GM21529 (cell line): ENCODE data around the gene TRAPPC6A.

ENCODE experiments used
- ATAC-seq: cut with Tn5 transposase; IDR thresholded peaks from one replicate; pipeline ENCODE4 v1.9.1; 2021; ENCODE audit not compliant: unreplicated experiment

TRAPPC6A gene

GRCh38 chr19:45177817-45178261 is at the start of gene TRAPPC6A:
TSS of gene TRAPPC6A (minus strand) at chr19:45178237. CDS start at chr19:45178218, 19 bp downstream.
- peak; percentile 5 for ATAC-seq

- no peak for ATAC-seq
Observed at GRCh38 chr19:45224645-45225044, 46.6 kb upstream of the TRAPPC6A start.

GRCh38 chr19:45223879-45224278 is 45.8 kb upstream of the TRAPPC6A start:
- no peak for ATAC-seq

- ATAC-seq, result no peak
Observed at GRCh38 chr19:45222724-45223123, 44.7 kb upstream of the TRAPPC6A start.

- no peak for ATAC-seq
Observed at GRCh38 chr19:45218911-45219743, 41.1 kb upstream of the TRAPPC6A start.

- no peak for ATAC-seq
Observed at GRCh38 chr19:45218426-45218825, 40.4 kb upstream of the TRAPPC6A start.

- ATAC-seq, result no peak
Observed at GRCh38 chr19:45217957-45218334, 39.9 kb upstream of the TRAPPC6A start.

- no peak for ATAC-seq
Observed at GRCh38 chr19:45217193-45217956, 39.3 kb upstream of the TRAPPC6A start.

GRCh38 chr19:45216667-45217066 is 38.6 kb upstream of the TRAPPC6A start:
- no peak for ATAC-seq

GRCh38 chr19:45215391-45216191 is 37.6 kb upstream of the TRAPPC6A start:
- ATAC-seq, result no peak

GRCh38 chr19:45213031-45213430 is 35.0 kb upstream of the TRAPPC6A start:
- ATAC-seq, result no peak

GRCh38 chr19:45211751-45212381 is 33.8 kb upstream of the TRAPPC6A start:
- ATAC-seq, result no peak

GRCh38 chr19:45206328-45206727 is 28.3 kb upstream of the TRAPPC6A start:
- ATAC-seq, result no peak

- no peak for ATAC-seq
Observed at GRCh38 chr19:45205810-45206209, 27.8 kb upstream of the TRAPPC6A start.

- ATAC-seq, result no peak
Observed at GRCh38 chr19:45202637-45203036, 24.6 kb upstream of the TRAPPC6A start.

- no peak for ATAC-seq
Observed at GRCh38 chr19:45200568-45200967, 22.5 kb upstream of the TRAPPC6A start.

- no peak for ATAC-seq
Observed at GRCh38 chr19:45195764-45196163, 17.7 kb upstream of the TRAPPC6A start.

GRCh38 chr19:45191375-45191774 is 13.3 kb upstream of the TRAPPC6A start:
- no peak for ATAC-seq

GRCh38 chr19:45189971-45190370 is 11.9 kb upstream of the TRAPPC6A start:
- ATAC-seq, result no peak

- ATAC-seq, result no peak
Observed at GRCh38 chr19:45187421-45188100, 9.5 kb upstream of the TRAPPC6A start.
